Measurements from ENCODE around the gene BAHCC1.

BAHCC1 gene

GRCh38 chr17:81386141-81386645 lies 9.1 kb upstream of the BAHCC1 start:
- DNase-seq (ENCODE audit: low read depth in 1 of 2, low spot score in 1 of 2): no peak

GRCh38 chr17:81386646-81387099 lies 8.6 kb upstream of the BAHCC1 start:
- no peak for DNase-seq (ENCODE audit: low read depth in 1 of 2, low spot score in 1 of 2)

GRCh38 chr17:81387100-81388090 lies 7.9 kb upstream of the BAHCC1 start:
- peak in 1 of 2 donors; percentile 39 for DNase-seq (ENCODE audit: low read depth in 1 of 2, low spot score in 1 of 2)

GRCh38 chr17:81388091-81388611 lies 7.1 kb upstream of the BAHCC1 start:
- no peak for DNase-seq (ENCODE audit: low read depth in 1 of 2, low spot score in 1 of 2)

GRCh38 chr17:81388612-81389367 lies 6.5 kb upstream of the BAHCC1 start:
- no peak for DNase-seq (ENCODE audit: low read depth in 1 of 2, low spot score in 1 of 2)

GRCh38 chr17:81389585-81389984 lies 5.7 kb upstream of the BAHCC1 start:
- no peak for DNase-seq (ENCODE audit: low read depth in 1 of 2, low spot score in 1 of 2)

- DNase-seq (ENCODE audit: low read depth in 1 of 2, low spot score in 1 of 2): no peak
Measured at GRCh38 chr17:81390029-81390872, 5.0 kb upstream of the BAHCC1 start.

- no peak for DNase-seq (ENCODE audit: low read depth in 1 of 2, low spot score in 1 of 2)
Measured at GRCh38 chr17:81390873-81391255, 4.4 kb upstream of the BAHCC1 start.

- no peak for DNase-seq (ENCODE audit: low read depth in 1 of 2, low spot score in 1 of 2)
Measured at GRCh38 chr17:81391293-81391935, 3.8 kb upstream of the BAHCC1 start.

GRCh38 chr17:81391936-81392908 lies 3.0 kb upstream of the BAHCC1 start:
- DNase-seq (ENCODE audit: low read depth in 1 of 2, low spot score in 1 of 2): no peak

- no peak for DNase-seq (ENCODE audit: low read depth in 1 of 2, low spot score in 1 of 2)
Measured at GRCh38 chr17:81392909-81393654, 2.2 kb upstream of the BAHCC1 start.

GRCh38 chr17:81393684-81394376 lies 1.4 kb upstream of the BAHCC1 start:
- peak in 1 of 2 donors; percentile 42 for DNase-seq (ENCODE audit: low read depth in 1 of 2, low spot score in 1 of 2)

- no peak for DNase-seq (ENCODE audit: low read depth in 1 of 2, low spot score in 1 of 2)
Measured at GRCh38 chr17:81394377-81394920, 808 bp upstream of the BAHCC1 start.

GRCh38 chr17:81395600-81396277 lies 482 bp downstream of the BAHCC1 start:
- no peak for DNase-seq (ENCODE audit: low read depth in 1 of 2, low spot score in 1 of 2)

GRCh38 chr17:81396278-81396721 lies 1.0 kb downstream of the BAHCC1 start:
- DNase-seq (ENCODE audit: low read depth in 1 of 2, low spot score in 1 of 2): no peak

- no peak for DNase-seq (ENCODE audit: low read depth in 1 of 2, low spot score in 1 of 2)
Measured at GRCh38 chr17:81396722-81397313, 1.6 kb downstream of the BAHCC1 start.
